ENCODE measurements around the gene WDR31. TPM values are rescaled to one million over a fixed set of nuclear protein-coding genes. Genes with fewer than 3 reads are reported as not detected.

The WDR31 gene
- total RNA-seq, 3 donors from 2014 or later = 0.48 to 1.4 (median 0.73) TPM

- peaks cover 4% of the 10 kb centered on the region for H3K4me1 Mint-ChIP-seq (ENCODE audit: low read depth)
- H3K27me3 Mint-ChIP-seq (ENCODE audit: low read depth) = peaks cover 17% of the 10 kb centered on the region
- H3K9me3 Mint-ChIP-seq = no peaks in the 10 kb centered on the region
- ATAC-seq = no peak
- H3K4me3 Mint-ChIP-seq = no peak overlapping the region
- DNase-seq = no peak
- no peaks in the 10 kb centered on the region for H3K36me3 Mint-ChIP-seq (ENCODE audit: insufficient read depth)
Measured at GRCh38 chr9:113356686-113357292, 16.7 kb upstream of the WDR31 start.

GRCh38 chr9:113355040-113355596, 15.0 kb upstream of the WDR31 start:
- Mint-ChIP-seq H3K4me1 (ENCODE audit: low read depth) (peaks cover 14% of the 10 kb centered on the region), H3K9me3 (no peaks in the 10 kb centered on the region), H3K27me3 (ENCODE audit: low read depth) (peaks cover 29% of the 10 kb centered on the region), H3K36me3 (ENCODE audit: insufficient read depth) (no peaks in the 10 kb centered on the region), H3K4me3 (no peak overlapping the region)
- ATAC-seq (no peak), DNase-seq (no peak)

- Mint-ChIP-seq H3K4me1 (ENCODE audit: low read depth) (peaks cover 21% of the 10 kb centered on the region), H3K9me3 (no peaks in the 10 kb centered on the region), H3K4me3 (no peak overlapping the region), H3K36me3 (ENCODE audit: insufficient read depth) (no peaks in the 10 kb centered on the region), H3K27me3 (ENCODE audit: low read depth) (peaks cover 38% of the 10 kb centered on the region)
- no peak for DNase-seq
- no peak for ATAC-seq
Measured at GRCh38 chr9:113352411-113352810, 12.3 kb upstream of the WDR31 start.

GRCh38 chr9:113352006-113352405, 11.9 kb upstream of the WDR31 start:
- DNase-seq = no peak
- H3K4me3 Mint-ChIP-seq = no peak overlapping the region
- peaks cover 38% of the 10 kb centered on the region for H3K27me3 Mint-ChIP-seq (ENCODE audit: low read depth)
- ATAC-seq = no peak
- H3K36me3 Mint-ChIP-seq (ENCODE audit: insufficient read depth) = no peaks in the 10 kb centered on the region
- H3K9me3 Mint-ChIP-seq = no peaks in the 10 kb centered on the region
- H3K4me1 Mint-ChIP-seq (ENCODE audit: low read depth) = peaks cover 23% of the 10 kb centered on the region

GRCh38 chr9:113350937-113351336, 10.9 kb upstream of the WDR31 start:
- Mint-ChIP-seq H3K9me3 (no peaks in the 10 kb centered on the region), H3K4me3 (peak overlapping the region; percentile 75), H3K4me1 (ENCODE audit: low read depth) (peaks cover 23% of the 10 kb centered on the region), H3K27me3 (ENCODE audit: low read depth) (peaks cover 36% of the 10 kb centered on the region), H3K36me3 (ENCODE audit: insufficient read depth) (no peaks in the 10 kb centered on the region)
- DNase-seq = no peak
- peak in 1 of 2 donors; percentile 35 for ATAC-seq

- Mint-ChIP-seq H3K9me3 (no peaks in the 10 kb centered on the region), H3K4me3 (peak overlapping the region; percentile 75), H3K4me1 (ENCODE audit: low read depth) (peaks cover 25% of the 10 kb centered on the region), H3K36me3 (ENCODE audit: insufficient read depth) (no peaks in the 10 kb centered on the region), H3K27me3 (ENCODE audit: low read depth) (peaks cover 36% of the 10 kb centered on the region)
- ATAC-seq (peak; percentile 6 to 8), DNase-seq (no peak)
Measured at GRCh38 chr9:113350107-113350661, 10.1 kb upstream of the WDR31 start.

GRCh38 chr9:113349445-113350094, 9.5 kb upstream of the WDR31 start, which contains the start of gene BSPRY:
TSS of gene BSPRY (plus strand) at chr9:113349541. CDS start at chr9:113349580, 39 bp downstream.
- H3K36me3 Mint-ChIP-seq (ENCODE audit: insufficient read depth) = no peaks in the 10 kb centered on the region
- peaks cover 36% of the 10 kb centered on the region for H3K27me3 Mint-ChIP-seq (ENCODE audit: low read depth)
- H3K4me1 Mint-ChIP-seq (ENCODE audit: low read depth) = peaks cover 25% of the 10 kb centered on the region
- H3K9me3 Mint-ChIP-seq = no peaks in the 10 kb centered on the region
- H3K4me3 Mint-ChIP-seq = peak within 1 kb of the TSS; percentile 75
- DNase-seq = no peak
- peak; percentile 61 to 72 for ATAC-seq

- H3K9me3 Mint-ChIP-seq = no peaks in the 10 kb centered on the region
- ATAC-seq (no peak), DNase-seq (no peak)
- H3K36me3 Mint-ChIP-seq (ENCODE audit: insufficient read depth) = no peaks in the 10 kb centered on the region
- H3K4me3 Mint-ChIP-seq = peak overlapping the region; percentile 71
- H3K4me1 Mint-ChIP-seq (ENCODE audit: low read depth) = peaks cover 25% of the 10 kb centered on the region
- peaks cover 34% of the 10 kb centered on the region for H3K27me3 Mint-ChIP-seq (ENCODE audit: low read depth)
Measured at GRCh38 chr9:113349066-113349444, 9.0 kb upstream of the WDR31 start.

GRCh38 chr9:113348437-113348836, 8.4 kb upstream of the WDR31 start:
- Mint-ChIP-seq H3K27me3 (ENCODE audit: low read depth) (peaks cover 30% of the 10 kb centered on the region), H3K36me3 (ENCODE audit: insufficient read depth) (no peaks in the 10 kb centered on the region), H3K4me3 (peak overlapping the region; percentile 26), H3K4me1 (ENCODE audit: low read depth) (peaks cover 25% of the 10 kb centered on the region), H3K9me3 (no peaks in the 10 kb centered on the region)
- no peak for ATAC-seq
- no peak for DNase-seq

- Mint-ChIP-seq H3K36me3 (ENCODE audit: insufficient read depth) (no peaks in the 10 kb centered on the region), H3K4me3 (no peak overlapping the region), H3K27me3 (ENCODE audit: low read depth) (peaks cover 12% of the 10 kb centered on the region), H3K9me3 (no peaks in the 10 kb centered on the region), H3K4me1 (ENCODE audit: low read depth) (peaks cover 26% of the 10 kb centered on the region)
- ATAC-seq (no peak), DNase-seq (no peak)
Measured at GRCh38 chr9:113345671-113346070, 5.6 kb upstream of the WDR31 start.

- peaks cover 26% of the 10 kb centered on the region for H3K4me1 Mint-ChIP-seq (ENCODE audit: low read depth)
- H3K9me3 Mint-ChIP-seq = no peaks in the 10 kb centered on the region
Measured at GRCh38 chr9:113345190-113345589, 5.1 kb upstream of the WDR31 start.

GRCh38 chr9:113343732-113344231, 3.7 kb upstream of the WDR31 start:
- no peaks in the 10 kb centered on the region for H3K27me3 Mint-ChIP-seq (ENCODE audit: low read depth)
- no peaks in the 10 kb centered on the region for H3K36me3 Mint-ChIP-seq (ENCODE audit: insufficient read depth)
- ATAC-seq (no peak), DNase-seq (no peak)
- H3K9me3 Mint-ChIP-seq = no peaks in the 10 kb centered on the region
- peaks cover 28% of the 10 kb centered on the region for H3K4me1 Mint-ChIP-seq (ENCODE audit: low read depth)
- no peak overlapping the region for H3K4me3 Mint-ChIP-seq

More at GRCh38 chr9:113345190-113345589, 5.1 kb upstream of the WDR31 start:
- H3K4me3 Mint-ChIP-seq = no peak overlapping the region
- H3K36me3 Mint-ChIP-seq (ENCODE audit: insufficient read depth) = no peaks in the 10 kb centered on the region
- DNase-seq = no peak
- ATAC-seq = no peak
- H3K27me3 Mint-ChIP-seq (ENCODE audit: low read depth) = peaks cover 9% of the 10 kb centered on the region

- Mint-ChIP-seq H3K4me1 (ENCODE audit: low read depth) (peaks cover 22% of the 10 kb centered on the region), H3K27me3 (ENCODE audit: low read depth) (no peaks in the 10 kb centered on the region), H3K9me3 (no peaks in the 10 kb centered on the region), H3K4me3 (peak overlapping the region; percentile 32), H3K36me3 (ENCODE audit: insufficient read depth) (no peaks in the 10 kb centered on the region)
- no peak for ATAC-seq
- DNase-seq = no peak
Measured at GRCh38 chr9:113341712-113342410, 1.8 kb upstream of the WDR31 start.

- H3K4me3 Mint-ChIP-seq = no peak overlapping the region
- H3K36me3 Mint-ChIP-seq (ENCODE audit: insufficient read depth) = no peaks in the 10 kb centered on the region
- H3K27me3 Mint-ChIP-seq (ENCODE audit: low read depth) = no peaks in the 10 kb centered on the region
- H3K9me3 Mint-ChIP-seq = no peaks in the 10 kb centered on the region
- ATAC-seq (no peak), DNase-seq (no peak)
- peaks cover 20% of the 10 kb centered on the region for H3K4me1 Mint-ChIP-seq (ENCODE audit: low read depth)
Measured at GRCh38 chr9:113337714-113338113, 2.4 kb downstream of the WDR31 start.

Data from activated T-cell treated with anti-CD3 and anti-CD28 coated beads, Interleukin-2, amount 50 U/mL, for 4 hours (primary cell).